Muscle of leg (tissue), 11 donors: ENCODE data around the gene SEMA4F. TPM values are rescaled to one million over a fixed set of nuclear protein-coding genes. Genes with fewer than 3 reads are reported as not detected.

Experiments used
- DNase-seq: peaks from one replicate; pipeline ENCODE4 v3.0.0; 2013
- H3K27ac ChIP-seq: one replicate; pipeline ENCODE4 v1.5.1; 2013; ENCODE audit warnings: mild to moderate bottlenecking, low read length, control low read depth
- H3K27me3 ChIP-seq: one replicate; pipeline ENCODE4 v1.6.1; 2013; ENCODE audit warnings: low read length; ENCODE audit not compliant: control insufficient read depth, insufficient read depth
- H3K36me3 ChIP-seq: one replicate; pipeline ENCODE4 v1.6.1; 2013; ENCODE audit warnings: low read length; ENCODE audit not compliant: control insufficient read depth, insufficient read depth
- H3K4me1 ChIP-seq: one replicate; pipeline ENCODE4 v1.6.1; 2013; ENCODE audit warnings: low read length; ENCODE audit not compliant: control insufficient read depth, insufficient read depth
- H3K4me3 ChIP-seq: one replicate; pipeline ENCODE4 v1.5.1; 2013; ENCODE audit warnings: low read length, control low read depth
- H3K9me3 ChIP-seq: replicated peaks from 2 replicates; pipeline ENCODE4 v1.6.1; 2013; ENCODE audit warnings: low read depth, low read length; ENCODE audit not compliant: control insufficient read depth
- WGBS: methylation state at CpG from one replicate; pipeline ENCODE4 v1.1.5; 2013; ENCODE audit warnings: missing lambda C conversion rate; ENCODE audit not compliant: insufficient coverage; 5-methylcytosine and 5-hydroxymethylcytosine counted together
- polyA plus RNA-seq, 8 donors: library from polyadenylated mRNA; unstranded; fragments of 120-200 nt; gene quantifications; one replicate each; pipeline versions ENCODE4 v1.2.1 to v1.2.3, GENCODE V29; 2013; ENCODE audit warnings: inconsistent platforms in 1 of 8, low replicate concordance in 1 of 8; ENCODE audit not compliant: insufficient read length in 8 of 8, insufficient read depth in 1 of 8
- total RNA-seq: library from RNA; stranded (reverse); fragments of 120-200 nt; gene quantifications from one replicate; pipeline ENCODE4 v1.2.4, GENCODE V29; 2013

Gene SEMA4F
- total and polyA plus RNA-seq, 9 donors, result 2.1 to 4.6 (median 3.5) TPM

DNA sequence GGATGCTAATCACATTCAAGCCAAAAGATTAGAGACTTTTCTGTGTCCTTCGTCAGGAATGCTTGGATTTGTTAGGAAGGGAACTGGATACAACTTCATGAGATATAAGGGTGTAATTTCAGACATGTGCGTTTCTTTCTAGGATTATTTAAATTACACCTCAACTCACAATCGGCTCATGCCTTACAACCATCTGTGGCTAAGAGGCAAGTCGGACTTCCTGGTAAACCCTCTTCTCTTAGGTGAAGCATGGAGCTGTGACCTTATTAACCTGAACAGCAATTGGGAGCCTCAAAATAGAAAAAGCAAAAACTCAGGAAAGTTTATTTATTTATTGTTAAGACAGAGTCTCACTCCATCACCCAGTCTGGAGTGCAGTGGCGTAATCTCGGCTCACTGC is 61.8 kb downstream of the SEMA4F start:
- no peak overlapping the region for H3K27ac ChIP-seq
- peaks cover 3% of the 10 kb centered on the region for H3K4me1 ChIP-seq
- H3K4me3 ChIP-seq, result peak overlapping the region; percentile 32
- H3K27me3 ChIP-seq, result peaks cover 20% of the 10 kb centered on the region
- WGBS, result 100% methylated on average over 2 of the region's 6 CpGs
- no peaks in the 10 kb centered on the region for H3K36me3 ChIP-seq
- DNase-seq, result no peak
- H3K9me3 ChIP-seq, result no peaks in the 10 kb centered on the region

DNA sequence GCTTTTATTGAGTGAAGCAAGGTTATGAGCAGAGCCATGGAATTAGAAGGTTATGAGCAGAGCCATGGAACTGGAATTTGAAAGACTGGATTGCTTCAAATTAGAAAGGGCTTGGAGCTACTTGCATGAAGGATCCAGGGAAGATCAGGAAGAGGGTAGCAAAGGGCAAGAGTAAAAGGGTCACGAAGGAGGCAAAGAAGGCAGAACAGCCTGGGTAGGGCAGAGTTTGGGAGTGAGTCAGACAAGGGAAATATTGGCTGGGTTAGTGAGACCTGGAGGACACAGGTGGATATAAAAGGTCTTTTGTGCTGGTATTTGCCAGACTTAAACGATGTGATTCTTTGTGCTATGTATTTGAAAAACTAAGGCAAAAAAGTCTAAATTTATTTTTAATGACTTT is 65.0 kb downstream of the SEMA4F start:
- Histone ChIP-seq H3K4me1 (peaks cover 3% of the 10 kb centered on the region), H3K36me3 (no peaks in the 10 kb centered on the region), H3K27ac (no peak overlapping the region), H3K27me3 (peaks cover 22% of the 10 kb centered on the region), H3K4me3 (no peak overlapping the region), H3K9me3 (no peaks in the 10 kb centered on the region)
- 37% methylated on average over 1 of the region's 2 CpGs for WGBS
- DNase-seq, result no peak

- no peak overlapping the region for H3K27ac ChIP-seq
- no peak for DNase-seq
- no peaks in the 10 kb centered on the region for H3K36me3 ChIP-seq
- no peak overlapping the region for H3K4me3 ChIP-seq
- no peaks in the 10 kb centered on the region for H3K9me3 ChIP-seq
- no peaks in the 10 kb centered on the region for H3K4me1 ChIP-seq
- H3K27me3 ChIP-seq, result peaks cover 13% of the 10 kb centered on the region
Observed at GRCh38 chr2:74721316-74721715, 67.3 kb downstream of the SEMA4F start.

DNA sequence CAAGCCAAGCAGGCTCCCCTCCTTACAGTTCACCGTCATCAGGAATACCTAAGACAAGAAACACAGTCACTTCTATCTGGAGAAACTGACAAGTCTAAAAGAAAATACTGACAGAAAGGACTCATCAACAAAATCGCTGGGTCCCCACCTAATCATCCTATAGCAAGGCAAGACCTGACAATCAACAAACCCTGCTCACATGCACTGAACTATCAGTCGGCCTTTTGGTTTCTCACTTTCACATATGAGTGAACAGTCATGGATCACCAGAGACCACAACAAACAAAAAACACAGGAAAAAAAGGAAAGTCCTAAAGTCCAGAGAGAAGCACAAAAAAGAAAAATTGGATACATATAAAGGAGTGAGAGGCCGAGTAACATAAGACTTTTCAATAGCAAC is 70.4 kb downstream of the SEMA4F start:
- no peak for DNase-seq
- Histone ChIP-seq H3K4me3 (no peak overlapping the region), H3K4me1 (no peaks in the 10 kb centered on the region), H3K27me3 (peaks cover 4% of the 10 kb centered on the region), H3K36me3 (no peaks in the 10 kb centered on the region), H3K9me3 (no peaks in the 10 kb centered on the region), H3K27ac (no peak overlapping the region)
- WGBS, result 100% methylated on average over 1 of the region's 4 CpGs

DNA sequence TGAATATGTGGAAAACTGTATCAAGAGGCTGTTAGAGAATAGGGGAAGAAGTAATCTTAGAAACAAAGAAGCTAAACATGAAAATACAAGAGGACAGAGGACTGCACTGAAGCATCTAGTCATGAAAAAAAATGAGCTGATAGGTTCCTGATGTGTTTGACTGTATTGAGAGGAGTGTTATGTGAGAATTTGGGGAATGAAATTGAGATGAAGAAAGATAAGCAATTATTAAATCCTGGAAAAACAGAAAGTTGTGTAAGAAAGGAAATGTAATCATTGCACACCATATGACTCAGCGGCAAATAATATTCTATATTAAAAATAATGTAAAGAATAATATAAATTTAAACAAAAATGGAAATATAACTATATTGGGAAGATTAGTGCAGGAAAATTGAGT is 71.2 kb downstream of the SEMA4F start:
- Histone ChIP-seq H3K27ac (no peak overlapping the region), H3K36me3 (no peaks in the 10 kb centered on the region), H3K9me3 (no peaks in the 10 kb centered on the region), H3K4me3 (no peak overlapping the region), H3K27me3 (peaks cover 2% of the 10 kb centered on the region), H3K4me1 (no peaks in the 10 kb centered on the region)
- WGBS, result no CpG with 5 or more reads among the region's 1 CpG
- no peak for DNase-seq

DNA sequence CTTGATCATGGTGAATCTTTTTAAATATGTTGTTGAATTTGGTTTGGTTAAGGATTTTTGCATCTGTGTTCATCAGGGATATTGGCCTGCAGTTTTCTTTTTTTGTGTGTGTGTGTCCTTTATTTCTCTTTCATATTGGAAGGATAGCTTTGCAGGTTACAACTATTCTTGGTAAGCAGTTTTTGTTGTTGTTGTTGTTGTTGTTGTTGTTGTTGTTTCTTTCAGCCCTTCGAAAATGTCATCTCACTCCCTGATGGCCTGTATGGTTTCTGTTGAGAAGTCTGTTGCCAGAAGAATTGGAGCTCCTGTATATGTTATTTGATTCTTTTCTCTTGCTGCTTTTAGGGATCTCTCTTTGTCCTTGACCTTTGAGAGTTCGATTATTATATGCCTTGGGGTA is 74.8 kb downstream of the SEMA4F start:
- Histone ChIP-seq H3K27me3 (peaks cover under 1% of the 10 kb centered on the region), H3K27ac (no peak overlapping the region), H3K4me1 (no peaks in the 10 kb centered on the region), H3K9me3 (no peaks in the 10 kb centered on the region), H3K4me3 (no peak overlapping the region), H3K36me3 (no peaks in the 10 kb centered on the region)
- no peak for DNase-seq
- no CpG with 5 or more reads among the region's 2 CpGs for whole genome bisulfite sequencing

- Histone ChIP-seq H3K27me3 (no peaks in the 10 kb centered on the region), H3K4me3 (no peak overlapping the region), H3K36me3 (no peaks in the 10 kb centered on the region), H3K4me1 (no peaks in the 10 kb centered on the region), H3K9me3 (no peaks in the 10 kb centered on the region), H3K27ac (no peak overlapping the region)
- no peak for DNase-seq
- WGBS, result no CpG with 5 or more reads among the region's 2 CpGs
Observed at GRCh38 chr2:74730530-74730929, 76.5 kb downstream of the SEMA4F start.

Other genes with a start within 250 kb of the SEMA4F start
- 1.4 TPM for gene C2orf81, start 232.6 kb upstream of the SEMA4F start, total RNA-seq
- gene C2orf81, start 232.6 kb upstream of the SEMA4F start, polyA plus RNA-seq, result 1 to 10 TPM; 2.2 to 3.6 (median 2.7) TPM
- gene WDR54, start 232.5 kb upstream of the SEMA4F start, total RNA-seq, result 7.5 TPM
- 10 to 100 TPM in 7 of 8 donors, 1 to 10 TPM in 1; 8.8 to 15.8 (median 12.0) TPM for gene WDR54, start 232.5 kb upstream of the SEMA4F start, polyA plus RNA-seq
- gene RTKN, start 212.3 kb upstream of the SEMA4F start, total RNA-seq, result 46.1 TPM
- gene RTKN, start 212.3 kb upstream of the SEMA4F start, polyA plus RNA-seq, result 10 to 100 TPM; 35.4 to 58.5 (median 49.4) TPM
- 21.1 TPM for gene INO80B, start 199.2 kb upstream of the SEMA4F start, total RNA-seq
- gene INO80B, start 199.2 kb upstream of the SEMA4F start, polyA plus RNA-seq, result 10 to 100 TPM; 15.9 to 26.5 (median 21.5) TPM
- 44.3 TPM for gene WBP1, start 195.8 kb upstream of the SEMA4F start, total RNA-seq
- gene WBP1, start 195.8 kb upstream of the SEMA4F start, polyA plus RNA-seq, result 10 to 100 TPM; 56.0 to 74.9 (median 66.8) TPM
- 32.0 TPM for gene MOGS, start 188.9 kb upstream of the SEMA4F start, total RNA-seq
- 10 to 100 TPM; 33.8 to 41.3 (median 36.8) TPM for gene MOGS, start 188.9 kb upstream of the SEMA4F start, polyA plus RNA-seq
- 81.1 TPM for gene MRPL53, start 181.6 kb upstream of the SEMA4F start, total RNA-seq
- gene MRPL53, start 181.6 kb upstream of the SEMA4F start, polyA plus RNA-seq, result 10 to 100 TPM; 52.5 to 87.9 (median 78.8) TPM
- 12.3 TPM for gene CCDC142, start 171.2 kb upstream of the SEMA4F start, total RNA-seq
- gene CCDC142, start 171.2 kb upstream of the SEMA4F start, polyA plus RNA-seq, result 10 to 100 TPM in 1 of 8 donors, 1 to 10 TPM in 7; 7.0 to 10.2 (median 8.3) TPM
- 12.2 TPM for gene TTC31, start 171.2 kb upstream of the SEMA4F start, total RNA-seq
- gene TTC31, start 171.2 kb upstream of the SEMA4F start, polyA plus RNA-seq, result 10 to 100 TPM; 17.5 to 25.7 (median 19.9) TPM
- 0.66 TPM for gene LBX2, start 154.6 kb upstream of the SEMA4F start, total RNA-seq
- gene LBX2, start 154.6 kb upstream of the SEMA4F start, polyA plus RNA-seq, result 1 to 10 TPM in 3 of 8 donors, under 1 TPM in 5; 0.33 to 3.0 (median 0.89) TPM
- gene PCGF1, start 146.6 kb upstream of the SEMA4F start, total RNA-seq, result 11.4 TPM
- gene PCGF1, start 146.6 kb upstream of the SEMA4F start, polyA plus RNA-seq, result 10 to 100 TPM; 11.6 to 16.3 (median 13.2) TPM
- not detected for gene TLX2, start 139.8 kb upstream of the SEMA4F start, total RNA-seq
- under 1 TPM in 1 of 8 donors, not detected in 7; 0.14 TPM for gene TLX2, start 139.8 kb upstream of the SEMA4F start, polyA plus RNA-seq
- gene DQX1, start 128.0 kb upstream of the SEMA4F start, total RNA-seq, result 0.04 TPM
- gene DQX1, start 128.0 kb upstream of the SEMA4F start, polyA plus RNA-seq, result 1 to 10 TPM in 1 of 8 donors, under 1 TPM in 6, not detected in 1; 0.11 to 1.3 (median 0.21) TPM
- gene AUP1, start 124.5 kb upstream of the SEMA4F start, total RNA-seq, result 58.5 TPM
- gene AUP1, start 124.5 kb upstream of the SEMA4F start, polyA plus RNA-seq, result 10 to 100 TPM; 59.5 to 84.9 (median 66.6) TPM
- gene HTRA2, start 124.3 kb upstream of the SEMA4F start, total RNA-seq, result 33.0 TPM
- 10 to 100 TPM; 26.1 to 32.6 (median 28.8) TPM for gene HTRA2, start 124.3 kb upstream of the SEMA4F start, polyA plus RNA-seq
- gene LOXL3, start 100.3 kb upstream of the SEMA4F start, total RNA-seq, result 6.1 TPM
- gene LOXL3, start 100.3 kb upstream of the SEMA4F start, polyA plus RNA-seq, result 10 to 100 TPM in 1 of 8 donors, 1 to 10 TPM in 7; 6.2 to 10.8 (median 7.1) TPM
- 6.4 TPM for gene DOK1, start 99.5 kb upstream of the SEMA4F start, total RNA-seq
- gene DOK1, start 99.5 kb upstream of the SEMA4F start, polyA plus RNA-seq, result 1 to 10 TPM; 6.6 to 8.7 (median 7.0) TPM
- 0.18 TPM for gene M1AP, start 5.9 kb upstream of the SEMA4F start, total RNA-seq
- gene M1AP, start 5.9 kb upstream of the SEMA4F start, polyA plus RNA-seq, result under 1 TPM in 6 of 8 donors, not detected in 2; 0.06 to 0.34 (median 0.14) TPM
- gene HK2, start 179.9 kb downstream of the SEMA4F start, total RNA-seq, result 3.3 TPM
- 1 to 10 TPM; 4.6 to 8.6 (median 6.2) TPM for gene HK2, start 179.9 kb downstream of the SEMA4F start, polyA plus RNA-seq